HG02943 (cell line): ENCODE data around the gene RHBDF2.
"Not testable (repeated sequence)": the region's sequence is repeated elsewhere in the genome, so short reads cannot be mapped to it uniquely, and the experiment has no call there.

Experiments used
- ATAC-seq: cut with Tn5 transposase; IDR thresholded peaks from one replicate; pipeline ENCODE4 v1.9.1; 2021; ENCODE audit warnings: mild to moderate bottlenecking, low read depth, moderate library complexity; ENCODE audit not compliant: unreplicated experiment

RHBDF2 gene

GRCh38 chr17:76527430-76528111, 26.3 kb upstream of the RHBDF2 start:
- ATAC-seq: peak; percentile 48

- ATAC-seq: not testable (repeated sequence)
Observed at GRCh38 chr17:76527016-76527415, 25.8 kb upstream of the RHBDF2 start.

GRCh38 chr17:76525513-76525833, 24.2 kb upstream of the RHBDF2 start:
- ATAC-seq: not testable (repeated sequence)

- no peak for ATAC-seq
Observed at GRCh38 chr17:76524598-76525512, 23.6 kb upstream of the RHBDF2 start.

GRCh38 chr17:76523084-76524037, 22.1 kb upstream of the RHBDF2 start:
- no peak for ATAC-seq

GRCh38 chr17:76521683-76522082, 20.5 kb upstream of the RHBDF2 start:
- ATAC-seq: not testable (repeated sequence)

- ATAC-seq: no peak
Observed at GRCh38 chr17:76521262-76521661, 20.0 kb upstream of the RHBDF2 start.

- no peak for ATAC-seq
Observed at GRCh38 chr17:76519048-76519966, 18.1 kb upstream of the RHBDF2 start.

- ATAC-seq: no peak
Observed at GRCh38 chr17:76517638-76518038, 16.4 kb upstream of the RHBDF2 start.

GRCh38 chr17:76515274-76515949, 14.2 kb upstream of the RHBDF2 start:
- ATAC-seq: no peak

- ATAC-seq: not testable (repeated sequence)
Observed at GRCh38 chr17:76514355-76514754, 13.1 kb upstream of the RHBDF2 start.

- ATAC-seq: no peak
Observed at GRCh38 chr17:76513306-76513692, 12.1 kb upstream of the RHBDF2 start.

GRCh38 chr17:76512366-76513305, 11.4 kb upstream of the RHBDF2 start:
- no peak for ATAC-seq

GRCh38 chr17:76511668-76512365, 10.6 kb upstream of the RHBDF2 start:
- ATAC-seq: no peak

- no peak for ATAC-seq
Observed at GRCh38 chr17:76510831-76511244, 9.6 kb upstream of the RHBDF2 start.

GRCh38 chr17:76508472-76509063, 7.3 kb upstream of the RHBDF2 start:
- ATAC-seq: not testable (repeated sequence)
